ENCODE results near the gene FCHSD2. TPM values are rescaled to one million over a fixed set of nuclear protein-coding genes. Genes with fewer than 3 reads are reported as not detected.

Gene FCHSD2
- total and polyA plus RNA-seq, 2 experiments from 2014 or later = 9.1 to 19.8 TPM

GRCh38 chr11:73114110-73114834 lies 27.8 kb downstream of the FCHSD2 start:
- no peak for TF ChIP-seq EZH2phosphoT487 (IDR thresholded peaks at IDR 0.05; ENCODE audit: insufficient read depth, low read depth)
- no peak for TF ChIP-seq EZH2 (IDR thresholded peaks at IDR 0.05; ENCODE audit: insufficient read depth, poor library complexity, severe bottlenecking)
- Histone ChIP-seq H4K20me1 (ENCODE audit: insufficient read depth) (no peaks in the 10 kb centered on the region), H3K27me3 (replicated peaks; ENCODE audit: insufficient read depth) (no peaks in the 10 kb centered on the region), H2AFZ (no peak overlapping the region), H3K79me2 (ENCODE audit: insufficient read depth) (peaks cover 17% of the 10 kb centered on the region), H3K36me3 (ENCODE audit: low read depth) (no peaks in the 10 kb centered on the region), H3K9me2 (ENCODE audit: insufficient read depth) (no peaks in the 10 kb centered on the region), H3K9ac (no peak overlapping the region), H3K27ac (no peak overlapping the region), H3K9me3 (ENCODE audit: low read depth) (no peaks in the 10 kb centered on the region), H3K4me1 (ENCODE audit: insufficient read depth) (no peaks in the 10 kb centered on the region), H3F3A (ENCODE audit: insufficient read depth) (no peaks in the 10 kb centered on the region), H3K4me2 (ENCODE audit: unreplicated experiment) (no peak overlapping the region), H3K4me3 (no peak overlapping the region)
- WGBS, 2 experiments (ENCODE audit: low coverage in 1 of 2, low lambda C conversion rate in 2 of 2, missing lambda C conversion rate in 2 of 2) = 95 to 100% methylated on average over 4 of the region's 4 CpGs
- in situ Hi-C loops (cut with MboI) = no loop called here
- no peak for DNase-seq

- Histone ChIP-seq H3K4me3 (no peak overlapping the region), H3K4me2 (ENCODE audit: unreplicated experiment) (no peak overlapping the region), H3K4me1 (ENCODE audit: insufficient read depth) (no peaks in the 10 kb centered on the region), H3K9me3 (ENCODE audit: low read depth) (no peaks in the 10 kb centered on the region), H3K79me2 (ENCODE audit: insufficient read depth) (peaks cover 14% of the 10 kb centered on the region), H3K27ac (no peak overlapping the region), H4K20me1 (ENCODE audit: insufficient read depth) (no peaks in the 10 kb centered on the region), H3K9ac (no peak overlapping the region), H3K9me2 (ENCODE audit: insufficient read depth) (no peaks in the 10 kb centered on the region), H2AFZ (no peak overlapping the region), H3K27me3 (replicated peaks; ENCODE audit: insufficient read depth) (no peaks in the 10 kb centered on the region), H3K36me3 (ENCODE audit: low read depth) (no peaks in the 10 kb centered on the region), H3F3A (ENCODE audit: insufficient read depth) (no peaks in the 10 kb centered on the region)
- WGBS, 2 experiments (ENCODE audit: low coverage in 1 of 2, low lambda C conversion rate in 2 of 2, missing lambda C conversion rate in 2 of 2) = 97 to 98% methylated on average over 6 of the region's 6 CpGs
- no peak for DNase-seq
- in situ Hi-C loops (cut with MboI) = no loop called here
- no peak for TF ChIP-seq EZH2phosphoT487 (IDR thresholded peaks at IDR 0.05; ENCODE audit: insufficient read depth, low read depth)
- no peak for TF ChIP-seq EZH2 (IDR thresholded peaks at IDR 0.05; ENCODE audit: insufficient read depth, poor library complexity, severe bottlenecking)
Measured at GRCh38 chr11:73113426-73113825, 28.7 kb downstream of the FCHSD2 start.

- Histone ChIP-seq H3K4me2 (ENCODE audit: unreplicated experiment) (no peak overlapping the region), H3K27me3 (replicated peaks; ENCODE audit: insufficient read depth) (no peaks in the 10 kb centered on the region), H2AFZ (no peak overlapping the region), H3K9me3 (ENCODE audit: low read depth) (no peaks in the 10 kb centered on the region), H3K79me2 (ENCODE audit: insufficient read depth) (peaks cover 16% of the 10 kb centered on the region), H3K4me1 (ENCODE audit: insufficient read depth) (no peaks in the 10 kb centered on the region), H3K36me3 (ENCODE audit: low read depth) (no peaks in the 10 kb centered on the region), H3K9ac (no peak overlapping the region), H3F3A (ENCODE audit: insufficient read depth) (no peaks in the 10 kb centered on the region), H3K4me3 (no peak overlapping the region), H3K27ac (no peak overlapping the region), H4K20me1 (ENCODE audit: insufficient read depth) (no peaks in the 10 kb centered on the region), H3K9me2 (ENCODE audit: insufficient read depth) (no peaks in the 10 kb centered on the region)
- TF ChIP-seq EZH2phosphoT487 (IDR thresholded peaks at IDR 0.05; ENCODE audit: insufficient read depth, low read depth) (no peak), EZH2 (IDR thresholded peaks at IDR 0.05; ENCODE audit: insufficient read depth, poor library complexity, severe bottlenecking) (no peak)
- DNase-seq = no peak
- in situ Hi-C loops (cut with MboI) = no loop called here
- WGBS, 2 experiments (ENCODE audit: low coverage in 1 of 2, low lambda C conversion rate in 2 of 2, missing lambda C conversion rate in 2 of 2) = 97 to 98% methylated on average over 3 of the region's 3 CpGs
Measured at GRCh38 chr11:73107597-73107996, 34.5 kb downstream of the FCHSD2 start.

- Histone ChIP-seq H3K4me2 (ENCODE audit: unreplicated experiment) (no peak overlapping the region), H3K4me1 (ENCODE audit: insufficient read depth) (0 out of 2 replicates have a peak, but pooled peaks cover 8% of the 10 kb centered on the region), H3K79me2 (ENCODE audit: insufficient read depth) (peaks cover 20% of the 10 kb centered on the region), H3K9me2 (ENCODE audit: insufficient read depth) (no peaks in the 10 kb centered on the region), H3K36me3 (ENCODE audit: low read depth) (no peaks in the 10 kb centered on the region), H3K4me3 (no peak overlapping the region), H3K9me3 (ENCODE audit: low read depth) (no peaks in the 10 kb centered on the region), H3K27ac (no peak overlapping the region), H3F3A (ENCODE audit: insufficient read depth) (0 out of 2 replicates have a peak, but pooled peaks cover 6% of the 10 kb centered on the region), H3K27me3 (replicated peaks; ENCODE audit: insufficient read depth) (no peaks in the 10 kb centered on the region), H2AFZ (no peak overlapping the region), H3K9ac (no peak overlapping the region), H4K20me1 (ENCODE audit: insufficient read depth) (no peaks in the 10 kb centered on the region)
- TF ChIP-seq EZH2 (IDR thresholded peaks at IDR 0.05; ENCODE audit: insufficient read depth, poor library complexity, severe bottlenecking) = no peak
- TF ChIP-seq EZH2phosphoT487 (IDR thresholded peaks at IDR 0.05; ENCODE audit: insufficient read depth, low read depth) = no peak
- no peak for DNase-seq
- in situ Hi-C loops (cut with MboI) = no loop called here
- WGBS, 2 experiments (ENCODE audit: low coverage in 1 of 2, low lambda C conversion rate in 2 of 2, missing lambda C conversion rate in 2 of 2) = 91 to 100% methylated on average over 1 of the region's 1 CpG
Measured at GRCh38 chr11:73106347-73106746, 35.8 kb downstream of the FCHSD2 start.

Data from GM23248 (cell line).